ES-I3 (cell line): ENCODE data around the gene IL3RA.
"Not testable (repeated sequence)": the region's sequence is repeated elsewhere in the genome, so short reads cannot be mapped to it uniquely, and the experiment has no call there.

Experiments used
- H3K36me3 ChIP-seq: 2 replicates; pipeline ENCODE4 v1.6.1; 2013; ENCODE audit warnings: mild to moderate bottlenecking, low read length, control low read depth, moderate library complexity; ENCODE audit not compliant: insufficient read depth
- H3K4me1 ChIP-seq: 2 replicates; pipeline ENCODE4 v1.6.1; 2013; ENCODE audit warnings: mild to moderate bottlenecking, control low read depth, low read length; ENCODE audit not compliant: insufficient read depth
- H3K9ac ChIP-seq: 2 replicates; pipeline ENCODE4 v1.6.1; 2013; ENCODE audit warnings: low read depth, mild to moderate bottlenecking, low read length, moderate library complexity
- H3K9me3 ChIP-seq: 2 replicates; pipeline ENCODE4 v1.6.1; 2013; ENCODE audit warnings: mild to moderate bottlenecking, low read length, moderate library complexity; ENCODE audit not compliant: control insufficient read depth, insufficient read depth

The IL3RA gene

GRCh38 chrX:1313788-1314187 lies 22.8 kb upstream of the IL3RA start:
- no peak overlapping the region for H3K9ac ChIP-seq
- no peaks in the 10 kb centered on the region for H3K36me3 ChIP-seq
- no peaks in the 10 kb centered on the region for H3K9me3 ChIP-seq
- no peaks in the 10 kb centered on the region for H3K4me1 ChIP-seq

GRCh38 chrX:1316527-1316926 lies 20.1 kb upstream of the IL3RA start:
- Histone ChIP-seq H3K9me3 (no peaks in the 10 kb centered on the region), H3K36me3 (no peaks in the 10 kb centered on the region), H3K4me1 (no peaks in the 10 kb centered on the region), H3K9ac (no peak overlapping the region)

- Histone ChIP-seq H3K4me1 (no peaks in the 10 kb centered on the region), H3K9me3 (no peaks in the 10 kb centered on the region), H3K36me3 (no peaks in the 10 kb centered on the region), H3K9ac (no peak overlapping the region)
These were observed 14.9 kb upstream of the IL3RA start for GRCh38 chrX:1321674-1322073.

- Histone ChIP-seq H3K36me3 (no peaks in the 10 kb centered on the region), H3K9ac (no peak overlapping the region), H3K9me3 (no peaks in the 10 kb centered on the region), H3K4me1 (no peaks in the 10 kb centered on the region)
These were observed 14.2 kb upstream of the IL3RA start for GRCh38 chrX:1322393-1322792.

- no peaks in the 10 kb centered on the region for H3K36me3 ChIP-seq
- H3K9ac ChIP-seq = no peak overlapping the region
- no peaks in the 10 kb centered on the region; the same call in 1 of the 2 replicates for H3K4me1 ChIP-seq
- H3K9me3 ChIP-seq = no peaks in the 10 kb centered on the region
These were observed 13.3 kb upstream of the IL3RA start for GRCh38 chrX:1323315-1323714.

GRCh38 chrX:1325515-1326116 lies 11.0 kb upstream of the IL3RA start:
- no peaks in the 10 kb centered on the region for H3K9me3 ChIP-seq
- H3K4me1 ChIP-seq = no peaks in the 10 kb centered on the region; the same call in 1 of the 2 replicates
- H3K36me3 ChIP-seq = no peaks in the 10 kb centered on the region
- H3K9ac ChIP-seq = no peak overlapping the region

- Histone ChIP-seq H3K4me1 (no peaks in the 10 kb centered on the region; the same call in 1 of the 2 replicates), H3K9me3 (no peaks in the 10 kb centered on the region), H3K36me3 (no peaks in the 10 kb centered on the region), H3K9ac (no peak overlapping the region)
These were observed 8.8 kb upstream of the IL3RA start for GRCh38 chrX:1327651-1328304.

- H3K9ac ChIP-seq = no peak overlapping the region
- no peaks in the 10 kb centered on the region; the same call in 1 of the 2 replicates for H3K4me1 ChIP-seq
These were observed 6.0 kb upstream of the IL3RA start for GRCh38 chrX:1330605-1331004.

GRCh38 chrX:1332433-1332832 lies 4.2 kb upstream of the IL3RA start:
- H3K4me1 ChIP-seq, H3K36me3 ChIP-seq, H3K9me3 ChIP-seq, H3K9ac ChIP-seq: not testable (repeated sequence)

More at GRCh38 chrX:1330605-1331004, 6.0 kb upstream of the IL3RA start:
- H3K9me3 ChIP-seq = no peaks in the 10 kb centered on the region
- no peaks in the 10 kb centered on the region for H3K36me3 ChIP-seq

- Histone ChIP-seq H3K4me1 (no peaks in the 10 kb centered on the region), H3K9ac (no peak overlapping the region), H3K9me3 (no peaks in the 10 kb centered on the region), H3K36me3 (no peaks in the 10 kb centered on the region)
These were observed 1.7 kb upstream of the IL3RA start for GRCh38 chrX:1334854-1335253.

GRCh38 chrX:1336948-1337779 lies 579 bp downstream of the IL3RA start:
- Histone ChIP-seq H3K4me1 (no peaks in the 10 kb centered on the region), H3K36me3 (no peaks in the 10 kb centered on the region; the same call in 1 of the 2 replicates), H3K9me3 (0 out of 2 replicates have a peak, but pooled peaks cover 3% of the 10 kb centered on the region), H3K9ac (no peak overlapping the region)

- H3K9ac ChIP-seq = no peak overlapping the region
- 0 out of 2 replicates have a peak, but pooled peaks cover 3% of the 10 kb centered on the region for H3K9me3 ChIP-seq
- no peaks in the 10 kb centered on the region; the same call in 1 of the 2 replicates for H3K36me3 ChIP-seq
- no peaks in the 10 kb centered on the region for H3K4me1 ChIP-seq
These were observed 5.1 kb downstream of the IL3RA start for GRCh38 chrX:1341545-1342184.

GRCh38 chrX:1349606-1350005 lies 13.0 kb downstream of the IL3RA start:
- H3K9me3 ChIP-seq, H3K36me3 ChIP-seq, H3K4me1 ChIP-seq, H3K9ac ChIP-seq: not testable (repeated sequence)

GRCh38 chrX:1351981-1352714 lies 15.6 kb downstream of the IL3RA start:
- Histone ChIP-seq H3K4me1 (peaks cover 8% of the 10 kb centered on the region; the same call in 1 of the 2 replicates), H3K36me3 (no peaks in the 10 kb centered on the region), H3K9me3 (no peaks in the 10 kb centered on the region), H3K9ac (no peak overlapping the region)
